Measurements from ENCODE around the gene PROCA1.

GRCh38 chr17:28684963-28685362, 26.7 kb downstream of the PROCA1 start:
- no peak for TF ChIP-seq YY1 (IDR thresholded peaks at IDR 0.05; ENCODE audit: insufficient read depth, insufficient read length)
- no peak for TF ChIP-seq ZNF274 (IDR thresholded peaks at IDR 0.05; ENCODE audit: low read depth, low read length)

Measured in NT2/D1 (cell line).